ENCODE data around the gene MYD88. TPM values are rescaled to one million over a fixed set of nuclear protein-coding genes. Genes with fewer than 3 reads are reported as not detected.

Gene MYD88
- total RNA-seq, 1 experiment from 2014 or later, result 21.2 TPM

DNA sequence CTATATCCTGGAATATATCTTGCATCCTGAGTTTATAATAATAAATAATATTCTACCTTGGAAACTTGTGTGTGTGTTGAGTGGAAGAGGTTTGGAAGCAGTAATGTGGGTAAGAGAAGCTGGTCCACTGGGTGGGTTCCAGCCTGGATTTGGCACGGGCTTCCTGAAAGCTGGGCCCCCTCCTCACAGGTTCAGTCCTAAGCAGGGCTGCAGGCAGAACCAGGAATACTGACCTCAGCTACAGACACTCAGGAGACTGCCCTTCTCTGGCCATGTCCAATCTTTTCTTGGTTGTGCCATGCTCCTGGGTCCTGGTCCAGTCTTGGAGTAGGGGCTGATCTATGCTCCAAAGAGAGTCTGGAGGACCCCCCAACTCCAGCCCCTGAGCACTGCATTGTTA is 4.5 kb downstream of the MYD88 start:
- no peak for DNase-seq
- POLR2A ChIA-PET, result no interaction called here
- no peaks in the 10 kb centered on the region for H3K36me3 Mint-ChIP-seq (ENCODE audit: insufficient read depth, unreplicated experiment)
- no peak overlapping the region for H3K27ac Mint-ChIP-seq (ENCODE audit: unreplicated experiment)
- Histone ChIP-seq H3K27me3 (replicated peaks; ENCODE audit: control insufficient read depth, insufficient read depth, low read length) (no peaks in the 10 kb centered on the region), H3K4me3 (ENCODE audit: low read depth, low read length) (no peak overlapping the region), H3K36me3 (ENCODE audit: control insufficient read depth, insufficient read depth, low read length) (no peaks in the 10 kb centered on the region), H3K4me1 (peaks cover 9% of the 10 kb centered on the region), H3K9me3 (peaks cover 4% of the 10 kb centered on the region; the same call in 1 of the 2 replicates)
- CTCF ChIA-PET, result no interaction called here
- H3K27me3 Mint-ChIP-seq (ENCODE audit: insufficient read depth, unreplicated experiment), result no peaks in the 10 kb centered on the region
- TF ChIP-seq, protein P1, sequence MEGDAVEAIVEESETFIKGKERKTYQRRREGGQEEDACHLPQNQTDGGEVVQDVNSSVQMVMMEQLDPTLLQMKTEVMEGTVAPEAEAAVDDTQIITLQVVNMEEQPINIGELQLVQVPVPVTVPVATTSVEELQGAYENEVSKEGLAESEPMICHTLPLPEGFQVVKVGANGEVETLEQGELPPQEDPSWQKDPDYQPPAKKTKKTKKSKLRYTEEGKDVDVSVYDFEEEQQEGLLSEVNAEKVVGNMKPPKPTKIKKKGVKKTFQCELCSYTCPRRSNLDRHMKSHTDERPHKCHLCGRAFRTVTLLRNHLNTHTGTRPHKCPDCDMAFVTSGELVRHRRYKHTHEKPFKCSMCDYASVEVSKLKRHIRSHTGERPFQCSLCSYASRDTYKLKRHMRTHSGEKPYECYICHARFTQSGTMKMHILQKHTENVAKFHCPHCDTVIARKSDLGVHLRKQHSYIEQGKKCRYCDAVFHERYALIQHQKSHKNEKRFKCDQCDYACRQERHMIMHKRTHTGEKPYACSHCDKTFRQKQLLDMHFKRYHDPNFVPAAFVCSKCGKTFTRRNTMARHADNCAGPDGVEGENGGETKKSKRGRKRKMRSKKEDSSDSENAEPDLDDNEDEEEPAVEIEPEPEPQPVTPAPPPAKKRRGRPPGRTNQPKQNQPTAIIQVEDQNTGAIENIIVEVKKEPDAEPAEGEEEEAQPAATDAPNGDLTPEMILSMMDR (IDR thresholded peaks at IDR 0.05; ENCODE audit: insufficient read depth in 1 of 2, low read depth in 1 of 2, low read length in 1 of 2, severe bottlenecking in 1 of 2, unreplicated experiment in 1 of 2), result no peak
- H3K4me1 Mint-ChIP-seq (ENCODE audit: low read depth, unreplicated experiment), result peaks cover 6% of the 10 kb centered on the region
- H3K9me3 Mint-ChIP-seq (ENCODE audit: unreplicated experiment), result peaks cover 13% of the 10 kb centered on the region
- intact Hi-C loops (cut with micrococcal nuclease; ENCODE audit: unreplicated experiment), result no loop called here
- no peak overlapping the region for H3K4me3 Mint-ChIP-seq (ENCODE audit: unreplicated experiment)
- no TSS peak for BruUV-seq (replicated peaks)

DNA sequence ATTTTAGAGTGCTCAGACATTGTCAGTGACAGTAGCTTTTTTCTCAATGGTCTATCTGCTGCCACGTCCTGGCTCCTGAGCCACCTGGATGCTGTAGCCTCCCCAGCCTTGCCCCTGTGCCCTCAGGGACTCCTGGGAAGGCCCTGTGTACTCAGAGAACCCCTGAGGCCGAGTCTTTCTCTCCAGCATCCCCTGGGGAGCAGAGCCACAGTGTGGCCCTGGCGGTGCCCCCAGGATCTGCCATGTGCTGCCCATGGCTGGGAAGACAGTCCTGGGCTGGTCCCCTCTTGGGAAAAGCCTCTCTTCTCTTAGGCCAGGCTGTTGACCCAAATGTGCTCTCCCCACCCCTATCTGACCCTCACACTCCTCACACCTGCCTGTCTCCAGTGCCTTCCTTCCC is 5.0 kb downstream of the MYD88 start:
- BruUV-seq (replicated peaks), result no TSS peak
- POLR2A ChIA-PET, result no interaction called here
- intact Hi-C loops (cut with micrococcal nuclease; ENCODE audit: unreplicated experiment), result no loop called here

DNA sequence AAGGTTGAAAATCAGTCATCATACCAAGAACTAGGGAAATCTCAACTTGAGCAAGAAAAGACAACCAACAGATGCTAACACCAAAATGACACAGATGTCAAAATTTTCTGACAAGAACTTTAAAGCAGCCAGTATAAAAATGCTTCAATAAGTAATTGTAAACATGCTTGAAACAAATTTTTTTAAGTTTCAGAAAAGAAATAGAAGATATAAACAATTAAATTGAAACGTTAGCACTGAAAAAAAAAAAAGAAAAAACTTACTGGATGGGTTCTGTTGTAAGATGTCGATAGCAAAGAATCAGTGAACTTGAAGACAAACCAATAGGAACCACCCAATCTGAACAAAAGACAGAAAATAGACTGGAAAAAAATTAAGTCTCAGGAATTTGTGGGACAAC is 8.0 kb downstream of the MYD88 start:
- DNase-seq, result no peak
- H3K27ac Mint-ChIP-seq (ENCODE audit: unreplicated experiment), result no peak overlapping the region
- CTCF ChIA-PET, result no interaction called here
- no peaks in the 10 kb centered on the region for H3K4me1 ChIP-seq
- no peaks in the 10 kb centered on the region for H3K36me3 ChIP-seq (ENCODE audit: control insufficient read depth, insufficient read depth, low read length)
- POLR2A ChIA-PET, result no interaction called here
- no peak overlapping the region for H3K4me3 Mint-ChIP-seq (ENCODE audit: unreplicated experiment)
- peaks cover 4% of the 10 kb centered on the region; the same call in 1 of the 2 replicates for H3K9me3 ChIP-seq
- H3K36me3 Mint-ChIP-seq (ENCODE audit: insufficient read depth, unreplicated experiment), result no peaks in the 10 kb centered on the region
- H3K9me3 Mint-ChIP-seq (ENCODE audit: unreplicated experiment), result peaks cover 13% of the 10 kb centered on the region
- H3K27me3 ChIP-seq (replicated peaks; ENCODE audit: control insufficient read depth, insufficient read depth, low read length), result no peaks in the 10 kb centered on the region
- TF ChIP-seq, protein P1 (IDR thresholded peaks at IDR 0.05; ENCODE audit: insufficient read depth in 1 of 2, low read depth in 1 of 2, low read length in 1 of 2, severe bottlenecking in 1 of 2, unreplicated experiment in 1 of 2), result no peak
- intact Hi-C loops (cut with micrococcal nuclease; ENCODE audit: unreplicated experiment), result no loop called here
- H3K4me1 Mint-ChIP-seq (ENCODE audit: low read depth, unreplicated experiment), result no peaks in the 10 kb centered on the region
- H3K4me3 ChIP-seq (ENCODE audit: low read depth, low read length), result no peak overlapping the region
- H3K27me3 Mint-ChIP-seq (ENCODE audit: insufficient read depth, unreplicated experiment), result no peaks in the 10 kb centered on the region
- BruUV-seq (replicated peaks), result no TSS peak

More for the DNA sequence above, 5.0 kb downstream of the MYD88 start:
- peaks cover 4% of the 10 kb centered on the region; the same call in 1 of the 2 replicates for H3K9me3 ChIP-seq
- peaks cover 13% of the 10 kb centered on the region for H3K9me3 Mint-ChIP-seq (ENCODE audit: unreplicated experiment)
- no peak overlapping the region for H3K4me3 Mint-ChIP-seq (ENCODE audit: unreplicated experiment)
- no peak overlapping the region for H3K4me3 ChIP-seq (ENCODE audit: low read depth, low read length)
- no peak for DNase-seq
- TF ChIP-seq, protein P1 (IDR thresholded peaks at IDR 0.05; ENCODE audit: insufficient read depth in 1 of 2, low read depth in 1 of 2, low read length in 1 of 2, severe bottlenecking in 1 of 2, unreplicated experiment in 1 of 2), result no peak
- H3K36me3 ChIP-seq (ENCODE audit: control insufficient read depth, insufficient read depth, low read length), result no peaks in the 10 kb centered on the region
- H3K36me3 Mint-ChIP-seq (ENCODE audit: insufficient read depth, unreplicated experiment), result no peaks in the 10 kb centered on the region
- H3K27me3 ChIP-seq (replicated peaks; ENCODE audit: control insufficient read depth, insufficient read depth, low read length), result no peaks in the 10 kb centered on the region
- H3K27me3 Mint-ChIP-seq (ENCODE audit: insufficient read depth, unreplicated experiment), result no peaks in the 10 kb centered on the region
- H3K4me1 Mint-ChIP-seq (ENCODE audit: low read depth, unreplicated experiment), result peaks cover 6% of the 10 kb centered on the region
- no peak overlapping the region for H3K27ac Mint-ChIP-seq (ENCODE audit: unreplicated experiment)
- peaks cover 7% of the 10 kb centered on the region; the same call in 1 of the 2 replicates for H3K4me1 ChIP-seq
- CTCF ChIA-PET, result no interaction called here

Measured in Caco-2 (cell line).